Epithelial cell of umbilical artery (primary cell): ENCODE data around the gene MED20. TPM values are rescaled to one million over a fixed set of nuclear protein-coding genes. Genes with fewer than 3 reads are reported as not detected.

Source experiments
- total RNA-seq: library from RNA; depleted of rRNA; stranded (reverse); fragments of >200 nt; gene quantifications from 2 replicates; pipeline ENCODE4 v1.2.3, GENCODE V29; 2014

The MED20 gene
- total RNA-seq, result 34.1 and 54.7 TPM in 2 replicates

GRCh38 chr6:41920921-41921711 is at the start of gene MED20, which contains the start of gene BYSL:
MED20 (minus strand) TSS chr6:41921139; CDS start chr6:41921018, 121 bp downstream.
BYSL (plus strand) TSS chr6:41921499; CDS start chr6:41921563, 64 bp downstream.

GRCh38 chr6:41941280-41942066 is 20.5 kb upstream of the MED20 start, which contains the start of gene CCND3:
CCND3 (minus strand) TSS chr6:41941808; CDS start chr6:41941649, 159 bp downstream.

GRCh38 chr6:41895300-41896233 is 25.4 kb downstream of the MED20 start, which contains the start of gene USP49:
USP49 (minus strand) TSS chr6:41895375; CDS start chr6:41806983, 88,392 bp downstream.

Other genes with a start within 250 kb of the MED20 start
- gene TFEB, start 185.5 kb downstream of the MED20 start, total RNA-seq, result 2.3 and 4.0 TPM in 2 replicates
- not detected in 2 replicates for gene PGC, start 173.7 kb downstream of the MED20 start, total RNA-seq
- 0.32 and 1.1 TPM in 2 replicates for gene FRS3, start 141.2 kb downstream of the MED20 start, total RNA-seq
- 0.97 and 1.5 TPM in 2 replicates for gene PRICKLE4, start 140.4 kb downstream of the MED20 start, total RNA-seq
- 145 and 163 TPM in 2 replicates for gene TOMM6, start 133.4 kb downstream of the MED20 start, total RNA-seq
- gene USP49, start 25.8 kb downstream of the MED20 start, total RNA-seq, result 0.97 and 2.7 TPM in 2 replicates
- gene BYSL, start 360 bp upstream of the MED20 start, total RNA-seq, result 25.5 and 30.5 TPM in 2 replicates
- gene CCND3, start 20.7 kb upstream of the MED20 start, total RNA-seq, result 34.8 and 55.0 TPM in 2 replicates
- gene TAF8, start 129.4 kb upstream of the MED20 start, total RNA-seq, result 15.6 and 28.4 TPM in 2 replicates
- gene C6orf132, start 221.5 kb upstream of the MED20 start, total RNA-seq, result under 0.01 TPM in 1 of 2 replicates, not detected in the other